Measurements from ENCODE around the gene SAT2. TPM values are rescaled to one million over a fixed set of nuclear protein-coding genes. Genes with fewer than 3 reads are reported as not detected.
A peak's percentile ranks its signal among the peaks of the same experiment; 100 is the strongest.

Gene SAT2
- 139 TPM for polyA plus RNA-seq (2013, experiment 1 of 2)
- 137 TPM for polyA plus RNA-seq (2013, experiment 2 of 2)

- Histone ChIP-seq H4K8ac (ENCODE audit: low read length) (peak within 1 kb of the TSS; percentile 33), H3K14ac (ENCODE audit: low read length in 2 of 2) (peak within 1 kb of the TSS in 1 of 2 experiments; percentile 42), H3K9ac (ENCODE audit: low read length) (peak within 1 kb of the TSS; percentile 98), H2BK15ac (ENCODE audit: low read depth, poor library complexity, severe bottlenecking) (no peak within 1 kb of the TSS), H3K27me3 (ENCODE audit: control insufficient read depth in 1 of 2, insufficient read depth in 1 of 2, low read length in 2 of 2) (no peaks in the 10 kb centered on the region), H3K79me1 (replicated peaks; ENCODE audit: low read length, poor library complexity, severe bottlenecking) (peaks cover 9% of the 10 kb centered on the region), H2AK5ac (ENCODE audit: low read length, severe bottlenecking) (no peak within 1 kb of the TSS), H3K4me3 (ENCODE audit: insufficient read depth in 1 of 2, low read depth in 1 of 2, low read length in 2 of 2) (peak within 1 kb of the TSS; percentile 58 to 93), H3K18ac (ENCODE audit: low read depth in 1 of 2, low read length in 2 of 2) (peak within 1 kb of the TSS; percentile 85 to 88), H3K23ac (ENCODE audit: low read length in 2 of 2) (peak within 1 kb of the TSS in 1 of 2 experiments; percentile 97), H2BK120ac (ENCODE audit: low read depth, low read length) (peak within 1 kb of the TSS; percentile 1), H2AFZ (ENCODE audit: low read depth, low read length) (peak within 1 kb of the TSS; percentile 68), H3K4me2 (ENCODE audit: low read length, poor library complexity, severe bottlenecking) (peak within 1 kb of the TSS; percentile 60), H2BK5ac (ENCODE audit: low read depth, low read length, poor library complexity, severe bottlenecking) (peak within 1 kb of the TSS; percentile 69), H3K36me3 (ENCODE audit: control insufficient read depth in 1 of 2, insufficient read depth in 2 of 2, low read depth in 1 of 2, low read length in 2 of 2) (peaks cover 3 to 6% of the 10 kb centered on the region in 2 experiments), H2BK12ac (ENCODE audit: low read length in 2 of 2) (peak within 1 kb of the TSS in 1 of 2 experiments; percentile 40), H3K4ac (ENCODE audit: low read depth in 1 of 2, low read length in 2 of 2) (peak within 1 kb of the TSS; percentile 66 to 86), H3K9me3 (ENCODE audit: control insufficient read depth, low read length) (no peaks in the 10 kb centered on the region), H3K4me1 (ENCODE audit: control insufficient read depth, insufficient read depth, low read depth, low read length) (peaks cover 7% of the 10 kb centered on the region), H3K27ac (ENCODE audit: low read length, poor library complexity, severe bottlenecking) (peak within 1 kb of the TSS; percentile 93), H4K91ac (ENCODE audit: low read length) (peak within 1 kb of the TSS; percentile 16)
- WGBS = 1% methylated on average over 45 of the region's 54 CpGs
- DNase-seq = peak; percentile 94
Observed at GRCh38 chr17:7627250-7628121, at the start of gene SAT2. SAT2 (minus strand) TSS chr17:7627821; CDS start chr17:7627635, 186 bp downstream.

DNA sequence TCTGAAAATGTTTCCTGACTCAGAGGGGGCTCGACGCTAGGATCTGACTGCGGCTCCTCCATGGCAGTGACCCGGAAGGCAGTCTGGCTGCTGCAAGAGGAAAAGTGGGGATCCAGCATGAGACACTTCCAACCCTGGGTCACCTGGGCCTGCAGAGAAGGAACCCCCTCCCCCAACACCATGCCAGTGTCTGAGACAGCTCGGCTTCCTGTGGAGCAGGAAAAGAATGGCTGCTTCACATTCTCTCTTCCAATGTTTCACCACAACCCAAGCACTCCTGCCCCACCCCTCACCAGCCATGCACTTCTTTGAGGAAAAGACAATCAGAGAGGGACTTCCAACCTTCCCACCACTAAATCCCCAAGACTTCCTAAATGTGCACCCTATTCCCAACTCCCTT lies 48.9 kb upstream of the SAT2 start:
- Histone ChIP-seq H2AFZ (ENCODE audit: low read depth, low read length) (no peak overlapping the region), H3K36me3 (ENCODE audit: control insufficient read depth in 1 of 2, insufficient read depth in 2 of 2, low read depth in 1 of 2, low read length in 2 of 2) (peaks cover 36 to 43% of the 10 kb centered on the region in 2 experiments)

GRCh38 chr17:7674934-7675333 lies 47.3 kb upstream of the SAT2 start:
- peaks cover 7% of the 10 kb centered on the region for H3K4me1 ChIP-seq (ENCODE audit: control insufficient read depth, insufficient read depth, low read depth, low read length)
- H3K4me2 ChIP-seq (ENCODE audit: low read length, poor library complexity, severe bottlenecking) = no peak overlapping the region
- H2AFZ ChIP-seq (ENCODE audit: low read depth, low read length) = no peak overlapping the region
- no peak overlapping the region for H4K8ac ChIP-seq (ENCODE audit: low read length)
- no peak for DNase-seq
- no peak overlapping the region for H3K9ac ChIP-seq (ENCODE audit: low read length)
- H3K23ac ChIP-seq (ENCODE audit: low read length in 2 of 2) = no peak overlapping the region
- H2BK15ac ChIP-seq (ENCODE audit: low read depth, poor library complexity, severe bottlenecking) = no peak overlapping the region
- peaks cover 10% of the 10 kb centered on the region for H3K9me3 ChIP-seq (ENCODE audit: control insufficient read depth, low read length)
- peaks cover 22% of the 10 kb centered on the region for H3K79me1 ChIP-seq (replicated peaks; ENCODE audit: low read length, poor library complexity, severe bottlenecking)
- no peak overlapping the region for H3K18ac ChIP-seq (ENCODE audit: low read depth in 1 of 2, low read length in 2 of 2)
- no peaks in the 10 kb centered on the region for H3K27me3 ChIP-seq (ENCODE audit: control insufficient read depth in 1 of 2, insufficient read depth in 1 of 2, low read length in 2 of 2)
- no peak overlapping the region for H3K4me3 ChIP-seq (ENCODE audit: insufficient read depth in 1 of 2, low read depth in 1 of 2, low read length in 2 of 2)
- H2BK5ac ChIP-seq (ENCODE audit: low read depth, low read length, poor library complexity, severe bottlenecking) = no peak overlapping the region
- no peak overlapping the region for H2BK12ac ChIP-seq (ENCODE audit: low read length in 2 of 2)
- H3K27ac ChIP-seq (ENCODE audit: low read length, poor library complexity, severe bottlenecking) = no peak overlapping the region
- no peak overlapping the region for H2BK120ac ChIP-seq (ENCODE audit: low read depth, low read length)
- 91% methylated on average over 14 of the region's 14 CpGs for WGBS
- no peak overlapping the region for H4K91ac ChIP-seq (ENCODE audit: low read length)
- no peak overlapping the region for H2AK5ac ChIP-seq (ENCODE audit: low read length, severe bottlenecking)
- no peak overlapping the region for H3K4ac ChIP-seq (ENCODE audit: low read depth in 1 of 2, low read length in 2 of 2)
- no peak overlapping the region for H3K14ac ChIP-seq (ENCODE audit: low read length in 2 of 2)
- H3K36me3 ChIP-seq (ENCODE audit: control insufficient read depth in 1 of 2, insufficient read depth in 2 of 2, low read depth in 1 of 2, low read length in 2 of 2) = peaks cover 45 to 59% of the 10 kb centered on the region in 2 experiments

More for the DNA sequence above, 48.9 kb upstream of the SAT2 start:
- Histone ChIP-seq H2BK15ac (ENCODE audit: low read depth, poor library complexity, severe bottlenecking) (no peak overlapping the region), H3K9me3 (ENCODE audit: control insufficient read depth, low read length) (peaks cover 10% of the 10 kb centered on the region), H2BK5ac (ENCODE audit: low read depth, low read length, poor library complexity, severe bottlenecking) (no peak overlapping the region), H3K27ac (ENCODE audit: low read length, poor library complexity, severe bottlenecking) (no peak overlapping the region), H3K14ac (ENCODE audit: low read length in 2 of 2) (no peak overlapping the region), H2BK12ac (ENCODE audit: low read length in 2 of 2) (no peak overlapping the region), H4K8ac (ENCODE audit: low read length) (no peak overlapping the region), H3K4me3 (ENCODE audit: insufficient read depth in 1 of 2, low read depth in 1 of 2, low read length in 2 of 2) (no peak overlapping the region), H3K18ac (ENCODE audit: low read depth in 1 of 2, low read length in 2 of 2) (no peak overlapping the region), H3K23ac (ENCODE audit: low read length in 2 of 2) (no peak overlapping the region), H3K4me2 (ENCODE audit: low read length, poor library complexity, severe bottlenecking) (no peak overlapping the region), H3K4me1 (ENCODE audit: control insufficient read depth, insufficient read depth, low read depth, low read length) (peaks cover 7% of the 10 kb centered on the region), H2BK120ac (ENCODE audit: low read depth, low read length) (no peak overlapping the region), H3K9ac (ENCODE audit: low read length) (no peak overlapping the region), H3K27me3 (ENCODE audit: control insufficient read depth in 1 of 2, insufficient read depth in 1 of 2, low read length in 2 of 2) (no peaks in the 10 kb centered on the region), H4K91ac (ENCODE audit: low read length) (no peak overlapping the region), H3K79me1 (replicated peaks; ENCODE audit: low read length, poor library complexity, severe bottlenecking) (peaks cover 22% of the 10 kb centered on the region), H2AK5ac (ENCODE audit: low read length, severe bottlenecking) (no peak overlapping the region), H3K4ac (ENCODE audit: low read depth in 1 of 2, low read length in 2 of 2) (no peak overlapping the region)
- DNase-seq = no peak
- 92% methylated on average over 5 of the region's 5 CpGs for WGBS

DNA sequence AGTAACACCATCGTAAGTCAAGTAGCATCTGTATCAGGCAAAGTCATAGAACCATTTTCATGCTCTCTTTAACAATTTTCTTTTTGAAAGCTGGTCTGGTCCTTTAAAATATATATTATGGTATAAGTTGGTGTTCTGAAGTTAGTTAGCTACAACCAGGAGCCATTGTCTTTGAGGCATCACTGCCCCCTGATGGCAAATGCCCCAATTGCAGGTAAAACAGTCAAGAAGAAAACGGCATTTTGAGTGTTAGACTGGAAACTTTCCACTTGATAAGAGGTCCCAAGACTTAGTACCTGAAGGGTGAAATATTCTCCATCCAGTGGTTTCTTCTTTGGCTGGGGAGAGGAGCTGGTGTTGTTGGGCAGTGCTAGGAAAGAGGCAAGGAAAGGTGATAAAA lies 45.6 kb upstream of the SAT2 start:
- Histone ChIP-seq H2BK15ac (ENCODE audit: low read depth, poor library complexity, severe bottlenecking) (no peak overlapping the region), H2BK12ac (ENCODE audit: low read length in 2 of 2) (no peak overlapping the region), H3K36me3 (ENCODE audit: control insufficient read depth in 1 of 2, insufficient read depth in 2 of 2, low read depth in 1 of 2, low read length in 2 of 2) (peaks cover 61 to 75% of the 10 kb centered on the region in 2 experiments), H3K4ac (ENCODE audit: low read depth in 1 of 2, low read length in 2 of 2) (no peak overlapping the region), H3K79me1 (replicated peaks; ENCODE audit: low read length, poor library complexity, severe bottlenecking) (peaks cover 18% of the 10 kb centered on the region), H2BK120ac (ENCODE audit: low read depth, low read length) (no peak overlapping the region), H2AFZ (ENCODE audit: low read depth, low read length) (no peak overlapping the region), H3K4me1 (ENCODE audit: control insufficient read depth, insufficient read depth, low read depth, low read length) (peaks cover 7% of the 10 kb centered on the region), H3K4me2 (ENCODE audit: low read length, poor library complexity, severe bottlenecking) (no peak overlapping the region), H3K14ac (ENCODE audit: low read length in 2 of 2) (no peak overlapping the region), H3K27me3 (ENCODE audit: control insufficient read depth in 1 of 2, insufficient read depth in 1 of 2, low read length in 2 of 2) (no peaks in the 10 kb centered on the region), H3K4me3 (ENCODE audit: insufficient read depth in 1 of 2, low read depth in 1 of 2, low read length in 2 of 2) (no peak overlapping the region), H3K18ac (ENCODE audit: low read depth in 1 of 2, low read length in 2 of 2) (no peak overlapping the region), H4K91ac (ENCODE audit: low read length) (no peak overlapping the region), H4K8ac (ENCODE audit: low read length) (no peak overlapping the region), H2BK5ac (ENCODE audit: low read depth, low read length, poor library complexity, severe bottlenecking) (no peak overlapping the region), H3K27ac (ENCODE audit: low read length, poor library complexity, severe bottlenecking) (no peak overlapping the region), H3K9me3 (ENCODE audit: control insufficient read depth, low read length) (peaks cover 10% of the 10 kb centered on the region), H3K9ac (ENCODE audit: low read length) (no peak overlapping the region), H3K23ac (ENCODE audit: low read length in 2 of 2) (no peak overlapping the region), H2AK5ac (ENCODE audit: low read length, severe bottlenecking) (no peak overlapping the region)
- DNase-seq = no peak
- WGBS = 90% methylated on average over 1 of the region's 2 CpGs

Measured in mesenchymal stem cell (in vitro differentiated cells and primary cell).